Frontal cortex (tissue), 4 donors: ENCODE data around the gene MKNK1. TPM values are rescaled to one million over a fixed set of nuclear protein-coding genes. Genes with fewer than 3 reads are reported as not detected.

ENCODE experiments used
- DNase-seq, 2 donors: peaks; one replicate each; pipeline ENCODE4 v3.0.0; 2012; ENCODE audit warnings: low spot score in 2 of 2
- FAIRE-seq: peaks from 2 replicates; lab custom pipeline; 2012; peaks lifted over from hg19 to GRCh38; lab: Jason Lieb, UNC
- total RNA-seq: library from RNA; depleted of rRNA; stranded (reverse); fragments of >200 nt; gene quantifications from one replicate; pipeline ENCODE4 v1.2.3, GENCODE V29; 2014
- donor health status: control.
- donor health status: control.
- donor health status: control.

Gene MKNK1
- total RNA-seq, 1 donor from 2014 or later, result 7.7 TPM

DNA sequence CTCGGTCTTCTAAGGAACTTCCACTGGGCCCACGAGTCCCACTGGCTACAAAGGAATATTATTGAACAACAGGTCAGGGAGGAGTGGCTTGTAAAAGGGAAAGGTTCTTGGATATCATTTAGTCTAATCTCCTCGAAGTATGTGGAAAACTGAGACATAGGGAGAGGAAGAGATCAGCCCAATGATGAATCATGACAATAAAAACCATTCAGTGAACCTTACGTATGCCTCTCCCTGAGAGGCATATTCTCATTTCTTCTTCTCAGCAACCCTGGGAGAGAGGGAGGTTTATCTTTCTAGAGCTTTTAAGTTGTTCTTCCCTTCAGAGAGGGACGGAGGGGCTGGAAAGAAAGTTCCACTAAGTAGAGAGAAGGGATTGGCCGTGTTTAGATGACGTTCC is 17.9 kb upstream of the MKNK1 start:
- DNase-seq, result no peak
- no peak for FAIRE-seq

GRCh38 chr1:46619656-46620258 is 15.7 kb upstream of the MKNK1 start:
- FAIRE-seq (no peak), DNase-seq (no peak)

- no peak for DNase-seq
- FAIRE-seq, result no peak
These were observed 14.8 kb upstream of the MKNK1 start for GRCh38 chr1:46618754-46619415.

GRCh38 chr1:46617833-46618232 is 13.8 kb upstream of the MKNK1 start:
- DNase-seq (no peak), FAIRE-seq (no peak)

DNA sequence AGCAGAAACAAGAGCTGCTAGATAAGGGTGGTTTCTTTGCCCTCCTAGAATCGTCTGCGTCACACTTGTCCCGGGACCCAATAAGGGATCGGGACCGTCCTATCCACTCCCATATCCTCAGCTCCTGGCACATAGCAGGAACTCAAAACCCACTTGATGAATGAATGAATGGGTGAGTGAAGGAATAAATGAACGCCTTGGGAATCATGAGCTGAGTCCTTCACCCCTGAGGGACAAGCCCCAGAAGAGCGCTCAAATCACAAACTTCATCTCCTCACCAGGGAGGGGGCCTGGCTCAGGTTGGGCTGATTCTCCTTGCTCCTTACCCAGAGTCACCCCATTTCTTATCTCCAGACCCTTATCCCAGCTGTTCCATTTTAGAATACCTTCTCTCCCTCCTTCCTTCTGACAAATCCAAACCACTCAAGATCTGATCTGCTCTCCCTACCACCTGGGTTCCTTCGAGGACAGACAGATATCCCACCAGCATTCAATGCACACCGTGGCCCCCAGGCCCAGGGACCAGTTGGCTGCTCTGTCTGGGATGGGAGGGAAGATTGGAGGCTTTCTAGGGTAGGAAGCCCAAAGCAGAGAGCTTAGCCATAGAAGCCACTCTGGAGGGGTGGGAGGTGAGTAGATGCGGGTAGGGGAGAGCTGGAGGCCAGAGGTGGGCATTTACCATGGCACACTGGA is 13.2 kb upstream of the MKNK1 start:
- FAIRE-seq, result no peak

GRCh38 chr1:46616277-46617107 is 12.4 kb upstream of the MKNK1 start, which contains the start of gene MOB3C:
Gene MOB3C, minus strand, starts transcription at chr1:46616811. Its CDS starts 3,490 bp downstream, at chr1:46613321.
- FAIRE-seq, result no peak
- peak; percentile 68 to 81 for DNase-seq

More for the DNA sequence above, 13.2 kb upstream of the MKNK1 start:
- no peak for DNase-seq

GRCh38 chr1:46615735-46616134 is 11.7 kb upstream of the MKNK1 start:
- FAIRE-seq (no peak), DNase-seq (no peak)

DNA sequence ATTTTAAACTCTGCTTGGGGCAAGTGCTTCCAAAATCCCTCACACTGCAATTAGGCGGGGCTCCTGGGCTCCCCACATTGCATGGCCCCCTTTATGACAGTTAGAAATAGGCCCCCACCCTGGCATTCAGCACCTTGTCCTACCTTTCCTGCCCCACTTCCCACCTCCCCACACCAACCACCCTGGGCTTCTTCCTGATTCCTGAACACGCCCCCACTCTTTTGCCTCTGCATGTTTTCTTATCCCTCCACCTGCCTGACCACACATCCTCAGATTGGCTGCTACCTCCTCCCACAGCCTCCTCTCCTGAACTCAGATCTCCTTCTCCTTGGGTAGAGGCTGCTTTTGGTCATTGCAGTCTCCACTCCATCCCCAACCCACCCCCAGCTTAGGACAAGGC is 11.0 kb upstream of the MKNK1 start:
- DNase-seq, result no peak
- FAIRE-seq, result no peak

DNA sequence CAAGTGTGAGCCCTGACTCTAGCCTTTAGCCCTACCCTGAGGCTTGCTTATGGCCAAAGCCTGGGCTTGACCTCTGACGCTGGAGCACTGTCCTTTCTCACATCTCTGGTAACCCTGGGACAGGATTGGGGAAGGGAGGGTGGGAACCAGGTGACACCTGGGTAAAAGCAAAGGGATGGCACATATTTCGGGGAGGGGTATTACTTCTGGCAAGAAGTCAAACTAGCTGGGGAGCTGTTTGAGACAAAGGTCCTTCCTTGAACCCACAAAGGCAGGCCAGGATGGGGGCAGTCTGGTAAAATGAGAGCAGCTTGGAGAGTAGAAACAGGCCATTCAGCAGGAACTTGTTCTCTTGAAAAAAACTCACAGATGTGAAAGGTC is 10.5 kb upstream of the MKNK1 start:
- no peak for FAIRE-seq
- no peak for DNase-seq

DNA sequence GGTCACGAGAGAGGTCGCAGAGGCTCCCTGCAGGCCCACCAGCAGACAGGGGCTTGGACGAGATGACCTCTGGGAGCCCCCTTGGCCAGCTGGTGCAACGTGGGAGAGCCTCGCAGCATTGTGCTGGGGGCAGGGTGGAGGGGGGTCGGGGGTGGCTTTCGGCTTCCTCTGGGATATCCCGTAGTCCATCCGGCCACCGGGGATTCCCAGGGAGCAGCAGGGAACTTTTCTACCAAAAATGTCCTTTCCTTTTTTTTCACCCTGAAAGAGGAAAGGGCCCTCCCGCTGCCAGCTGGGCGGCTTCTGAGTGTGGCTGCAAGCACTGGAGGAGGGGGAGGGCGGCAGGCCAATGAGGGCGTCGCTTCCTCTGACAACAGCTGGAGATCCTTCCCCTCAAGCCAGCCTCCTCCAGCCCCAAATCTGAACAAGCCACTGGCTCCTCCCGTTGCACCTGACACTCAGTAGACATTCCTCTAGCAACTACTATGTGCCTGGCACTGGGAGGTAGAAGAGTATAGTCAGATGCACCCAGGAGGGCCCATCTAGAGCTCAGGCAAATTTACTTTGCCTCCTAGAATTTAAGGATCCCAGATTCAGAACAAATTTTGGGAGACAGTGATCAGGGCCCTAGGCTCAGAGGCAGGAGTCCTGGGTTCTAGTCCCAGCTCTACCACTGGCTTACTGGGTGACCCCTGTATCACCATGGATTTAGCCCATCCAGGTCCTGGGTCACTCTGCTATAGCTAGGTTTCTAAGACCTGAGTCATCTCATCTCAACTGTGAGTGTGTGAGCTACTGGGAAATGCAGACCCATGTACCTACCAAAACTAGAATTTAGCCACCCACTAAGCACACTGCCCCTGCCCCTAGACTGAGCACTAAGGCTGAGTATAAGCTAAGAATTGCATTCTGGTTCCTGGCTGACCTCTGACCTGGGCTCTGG is 9.9 kb upstream of the MKNK1 start:
- DNase-seq (peak; percentile 56 to 60), FAIRE-seq (no peak)

DNA sequence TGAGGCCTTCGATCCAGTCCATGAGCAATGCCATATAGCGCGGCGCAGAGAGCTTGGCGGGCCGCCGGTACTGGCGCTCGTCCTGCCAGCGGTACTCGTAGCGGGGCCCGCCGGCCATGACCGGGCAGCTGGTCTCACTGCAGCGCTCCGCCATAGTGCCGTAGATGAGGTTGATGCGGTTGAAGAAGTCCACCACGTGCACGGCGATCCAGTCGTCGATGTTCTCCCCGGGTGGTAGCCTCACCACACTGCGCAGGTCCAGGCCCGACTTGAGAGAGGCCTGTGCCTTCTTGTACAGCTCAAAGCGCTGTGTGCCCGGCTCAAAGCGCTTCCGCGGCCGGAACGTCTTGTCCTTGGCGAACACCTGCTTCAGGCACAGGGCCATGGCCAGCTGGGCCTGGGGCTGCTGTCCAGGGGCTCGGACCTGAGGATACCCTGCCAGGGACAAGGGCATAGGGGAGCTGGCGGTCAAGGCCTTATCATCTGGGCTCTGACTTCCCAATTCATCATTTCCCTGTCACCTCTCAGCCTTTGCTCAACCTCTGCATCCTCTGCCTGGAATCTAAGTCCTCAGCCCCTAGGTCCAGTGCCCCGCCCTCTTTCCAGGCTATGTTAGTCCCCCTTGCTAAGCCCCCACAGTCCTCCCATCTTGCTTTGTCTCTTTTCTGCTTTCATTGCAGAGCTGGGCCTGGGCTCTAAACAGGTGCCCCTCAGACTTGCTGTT is 9.0 kb upstream of the MKNK1 start:
- FAIRE-seq (no peak), DNase-seq (no peak)

- DNase-seq, result no peak
- FAIRE-seq, result no peak
These were observed 7.7 kb upstream of the MKNK1 start for GRCh38 chr1:46611691-46612221.

DNA sequence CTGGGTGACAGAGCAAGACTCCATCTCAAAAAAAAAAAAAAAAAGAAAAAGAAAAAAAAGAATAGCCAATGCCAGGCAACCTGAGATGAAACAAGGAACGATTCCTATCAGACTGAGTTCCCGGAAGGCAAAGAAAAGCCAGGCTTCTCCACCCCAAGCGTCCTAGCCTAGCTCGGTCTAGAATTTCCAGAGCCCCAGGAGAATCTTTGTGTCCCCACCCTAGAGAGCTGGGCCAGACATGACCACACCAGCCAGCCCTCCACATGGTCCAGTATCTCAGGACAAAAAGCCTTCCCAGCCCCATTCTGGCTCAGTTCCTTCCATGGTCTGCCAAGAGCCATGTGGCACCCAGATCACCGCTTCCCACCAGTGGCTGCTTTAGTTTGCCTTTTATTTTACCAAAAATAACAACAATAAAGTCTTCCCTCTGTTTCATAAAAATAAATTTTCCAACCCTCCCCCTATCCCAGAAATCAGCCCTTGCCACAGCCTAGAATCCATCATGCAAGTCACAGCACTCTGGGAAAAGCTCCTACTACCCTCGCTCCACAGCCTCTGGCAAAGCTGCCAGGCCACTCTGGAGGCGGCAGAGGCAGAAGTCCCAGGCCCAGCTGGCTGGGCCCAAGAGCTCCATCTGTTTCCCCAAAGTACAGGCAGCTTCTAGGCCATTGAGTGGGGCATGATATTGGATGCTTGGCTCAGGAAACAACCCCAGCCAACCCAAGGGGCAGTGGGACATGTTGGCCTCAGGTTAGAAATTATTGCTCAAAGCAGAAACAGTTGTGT is 3.5 kb upstream of the MKNK1 start:
- DNase-seq, result no peak
- no peak for FAIRE-seq

DNA sequence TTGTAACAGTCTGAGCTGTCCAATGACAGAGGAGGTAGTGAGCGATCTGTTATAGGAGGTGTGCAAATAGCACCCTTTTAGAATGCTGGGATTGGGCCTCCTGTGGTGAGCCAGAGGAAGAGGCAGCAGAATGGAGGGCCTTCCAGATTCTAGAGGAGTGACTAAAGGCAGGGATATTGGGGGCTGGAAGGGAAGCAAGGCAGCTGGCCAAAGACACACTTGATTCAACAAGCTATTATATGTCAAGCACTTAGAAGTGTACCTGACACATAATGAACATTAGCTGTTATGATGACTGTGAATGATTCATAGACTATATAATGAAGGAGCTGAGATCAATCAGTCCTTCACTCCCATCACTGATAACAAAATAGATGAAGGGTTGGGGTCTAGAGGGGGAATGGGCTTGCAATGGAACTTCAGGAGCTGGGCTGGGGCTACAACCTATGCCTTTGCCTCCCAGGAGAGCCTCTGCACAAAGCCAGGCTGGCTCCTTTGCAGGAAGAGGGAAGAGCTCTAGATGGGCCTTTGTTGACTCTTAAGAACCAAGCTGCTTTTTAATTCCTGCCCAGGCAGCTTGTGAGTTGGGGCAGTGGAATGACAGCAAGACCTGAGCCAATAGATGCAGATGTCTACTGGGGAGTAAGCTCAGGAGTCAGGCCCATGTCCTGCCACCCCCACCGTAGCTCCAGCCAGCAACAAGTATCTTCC is 2.3 kb upstream of the MKNK1 start:
- no peak for DNase-seq
- FAIRE-seq, result no peak

GRCh38 chr1:46605232-46605631 is 1.2 kb upstream of the MKNK1 start:
- no peak for FAIRE-seq
- DNase-seq, result no peak

- DNase-seq (no peak), FAIRE-seq (no peak)
These were observed 599 bp downstream of the MKNK1 start for GRCh38 chr1:46603481-46603857.
